HCT116 (cell line): ENCODE measurements around the gene ZSWIM5. TPM values are rescaled to one million over a fixed set of nuclear protein-coding genes. Genes with fewer than 3 reads are reported as not detected.

Experiments used
- ATAC-seq: fragments of 200-7000 bp; cut with Tn5 transposase; 2 replicates; pipeline ENCODE4 v1.9.1; 2020; ENCODE audit warnings: mild to moderate bottlenecking, moderate library complexity
- BruUV-seq: library from RNA; stranded (reverse); fragments of 400-500 nt; replicated peaks from 2 replicates; lab custom pipeline; 2021; lab: Mats Ljungman, UMichigan
- CTCF ChIA-PET: fragments of 300-600 bp; sonication (Branson Sonifier 250); formaldehyde crosslinking; loops from one replicate; lab custom pipeline; 2021; ENCODE audit warnings: antibody characterized with exemption; lab: Charles Lee
- POLR2A ChIA-PET: fragments of 300-600, 350-600 bp; sonication (Branson Sonifier 250); formaldehyde crosslinking; loops from one replicate; lab custom pipeline; 2021; ENCODE audit warnings: antibody characterized with exemption; lab: Charles Lee
- RAD21 ChIA-PET, 2 experiments: fragments of 300-600 bp; sonication (Branson Sonifier 250); formaldehyde crosslinking; loops; one replicate each; lab custom pipeline; 2023; ENCODE audit warnings: low total read pairs in 2 of 2; ENCODE audit not compliant: uncharacterized antibody in 2 of 2, unreplicated experiment in 2 of 2, low non-redundant PET in 1 of 2; lab: Charles Lee
- DNase-seq: peaks from one replicate; pipeline ENCODE4 v3.0.0-alpha.2; 2010; ENCODE audit warnings: low read depth, low spot score
- H2AFZ ChIP-seq: fragments of 200-600 bp; shearing (Covaris generic), sonication (generic); 2 replicates; pipeline ENCODE4 v1.6.1; 2017; ENCODE audit warnings: low read depth, mixed run types, mixed read lengths, antibody characterized with exemption, low read length; ENCODE audit not compliant: poor library complexity, severe bottlenecking
- H3K27ac ChIP-seq: 2 replicates; pipeline ENCODE4 v1.5.1; 2012; ENCODE audit warnings: low read depth, low read length
- H3K27me3 ChIP-seq: fragments of 200-600 bp; sonication (generic); 2 replicates; pipeline ENCODE4 v1.6.1; 2016; ENCODE audit warnings: mixed run types, low read length, mixed read lengths; ENCODE audit not compliant: insufficient read depth
- H3K36me3 ChIP-seq, 2 experiments: fragments of 200-500 bp in 1 of 2; fragments of 200-600 bp in 1 of 2; sonication (Bioruptor generic) in 1 of 2; sonication (generic) in 1 of 2; 2 replicates each; pipeline versions ENCODE4 v1.5.1 to v1.6.1; 2014 to 2016; ENCODE audit warnings: low read length in 2 of 2, inconsistent platforms in 1 of 2, mixed read lengths in 1 of 2, mixed run types in 1 of 2; ENCODE audit not compliant: insufficient read depth in 2 of 2, control insufficient read depth in 1 of 2
- H3K4me1 ChIP-seq, 2 experiments: fragments of 200-600 bp in 1 of 2; sonication (generic) in 1 of 2; 2 replicates each; pipeline versions ENCODE4 v1.5.1 to v1.6.1; 2012 to 2017; ENCODE audit warnings: low read length in 2 of 2, inconsistent platforms in 1 of 2, mild to moderate bottlenecking in 1 of 2, mixed read lengths in 1 of 2, mixed run types in 1 of 2, moderate library complexity in 1 of 2; ENCODE audit not compliant: insufficient read depth in 2 of 2, control insufficient read depth in 1 of 2
- H3K4me2 ChIP-seq: fragments of 200-600 bp; sonication (generic); 2 replicates; pipeline ENCODE4 v1.6.1; 2017; ENCODE audit warnings: mixed run types, low read length, mixed read lengths
- H3K4me3 ChIP-seq, 2 experiments: fragments of 200-600 bp in 1 of 2; sonication (generic) in 1 of 2; replicated peaks in 1 of 2; 2 replicates each; pipeline ENCODE4 v1.5.1; 2011 to 2016; ENCODE audit warnings: low read length in 2 of 2, control low read depth in 1 of 2, low read depth in 1 of 2, mild to moderate bottlenecking in 1 of 2, mixed read lengths in 1 of 2, mixed run types in 1 of 2
- H3K79me2 ChIP-seq: fragments of 200-600 bp; sonication (generic); 2 replicates; pipeline ENCODE4 v1.6.1; 2017; ENCODE audit warnings: mild to moderate bottlenecking, mixed run types, low read length, moderate library complexity, mixed read lengths; ENCODE audit not compliant: insufficient read depth
- H3K9ac ChIP-seq: fragments of 200-600 bp; sonication (generic); 2 replicates; pipeline ENCODE4 v1.6.1; 2016; ENCODE audit warnings: low read length, mixed read lengths
- H3K9me2 ChIP-seq: fragments of 200-600 bp; sonication (generic), shearing (Covaris generic); 2 replicates; pipeline ENCODE4 v1.6.1; 2017; ENCODE audit warnings: mixed run types, mild to moderate bottlenecking, moderate library complexity; ENCODE audit not compliant: insufficient read depth
- H3K9me3 ChIP-seq, 2 experiments: fragments of 200-500 bp in 1 of 2; fragments of 200-600 bp in 1 of 2; sonication (Bioruptor generic) in 1 of 2; sonication (generic) in 1 of 2; 2 replicates each; pipeline ENCODE4 v1.6.1; 2014 to 2017; ENCODE audit warnings: low read length in 2 of 2, mixed read lengths in 2 of 2, inconsistent platforms in 1 of 2, low read depth in 1 of 2, mild to moderate bottlenecking in 1 of 2, mixed run types in 1 of 2, moderate library complexity in 1 of 2; ENCODE audit not compliant: control insufficient read depth in 1 of 2, insufficient read depth in 1 of 2
- H4K20me1 ChIP-seq: fragments of 200-600 bp; sonication (generic), shearing (Covaris generic); 2 replicates; pipeline ENCODE4 v1.6.1; 2017; ENCODE audit warnings: mixed run types, mild to moderate bottlenecking, moderate library complexity; ENCODE audit not compliant: insufficient read depth
- CBX3 ChIP-seq: IDR thresholded peaks from 2 replicates; pipeline ENCODE4 v1.6.1; 2012; ENCODE audit warnings: low read depth
- ELF1 ChIP-seq: IDR thresholded peaks from 2 replicates; pipeline ENCODE4 v1.6.1; 2012; ENCODE audit warnings: low read depth, borderline replicate concordance
- EZH2 ChIP-seq: fragments of 200-600 bp; sonication (generic); IDR thresholded peaks from 2 replicates; pipeline ENCODE4 v1.6.1; 2017; ENCODE audit warnings: antibody characterized with exemption, mixed run types
- JUND ChIP-seq: IDR thresholded peaks from 2 replicates; pipeline ENCODE4 v1.6.1; 2012
- REST ChIP-seq: IDR thresholded peaks from 2 replicates; pipeline ENCODE4 v1.6.1; 2012; ENCODE audit warnings: low read depth
- SP1 ChIP-seq: IDR thresholded peaks from 2 replicates; pipeline ENCODE4 v1.6.1; 2012; ENCODE audit warnings: low read depth
- TCF7L2 ChIP-seq: IDR thresholded peaks from 2 replicates; pipeline ENCODE4 v1.7.0; 2011; ENCODE audit warnings: borderline replicate concordance, inconsistent platforms; ENCODE audit not compliant: insufficient read depth, insufficient read length; ENCODE audit errors: extremely low read depth
- YY1 ChIP-seq: IDR thresholded peaks from 2 replicates; pipeline ENCODE4 v1.6.1; 2011; ENCODE audit warnings: low read length, low read depth, moderate library complexity, mild to moderate bottlenecking; ENCODE audit not compliant: insufficient replicate concordance; ENCODE audit errors: extremely low read depth
- ZFX ChIP-seq: fragments of 450-650 bp; IDR thresholded peaks from 2 replicates; pipeline ENCODE4 v1.6.1; 2017
- intact Hi-C: fragments of 100-400 bp; cut with micrococcal nuclease; formaldehyde crosslinking; loops from 2 replicates; pipeline ENCODE4 v1.10.0; 2022
- total RNA-seq: library from RNA; stranded (reverse); gene quantifications from one replicate; pipeline ENCODE4 v1.2.1, GENCODE V29; 2021; ENCODE audit not compliant: unreplicated experiment
- TF ChIP-seq, protein P1 (sequence below), 3 experiments: fragments of 200-600 bp in 1 of 3; sonication (generic) in 1 of 3; IDR thresholded peaks in 2 of 3; conservative IDR thresholded peaks in 1 of 3; 2 replicates each; pipeline ENCODE4 v1.5.1; 2012 to 2017; ENCODE audit warnings: low read depth in 2 of 3, low read length in 2 of 3, antibody characterized with exemption in 1 of 3, borderline replicate concordance in 1 of 3, control low read depth in 1 of 3, mild to moderate bottlenecking in 1 of 3, mixed read lengths in 1 of 3, mixed run types in 1 of 3, moderate library complexity in 1 of 3; ENCODE audit not compliant: insufficient read depth in 1 of 3

Gene ZSWIM5
- total RNA-seq, 1 experiment from 2014 or later, result 1.1 TPM

DNA sequence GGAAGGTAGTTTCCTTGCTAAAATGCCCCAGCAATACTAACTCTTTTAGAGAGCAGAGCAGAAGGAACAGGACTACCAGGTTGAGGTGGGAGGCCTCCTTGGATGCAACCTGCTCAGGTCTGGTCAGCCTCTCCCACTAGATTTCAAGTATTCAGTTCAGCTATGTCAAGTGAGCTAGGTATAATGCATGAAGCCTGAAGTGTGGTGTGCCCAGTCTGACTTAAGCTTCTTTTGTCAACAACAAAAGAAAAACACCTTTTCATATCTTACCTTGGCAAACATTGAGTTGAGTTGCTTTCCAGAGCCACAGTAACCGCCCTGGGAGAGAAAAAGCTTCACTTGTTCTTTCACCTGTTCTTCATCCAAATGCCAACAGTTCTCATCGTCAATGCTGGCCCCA is 146.6 kb downstream of the ZSWIM5 start:
- H3K36me3 ChIP-seq, result no peaks in the 10 kb centered on the region
- CTCF ChIA-PET, result no interaction called here

DNA sequence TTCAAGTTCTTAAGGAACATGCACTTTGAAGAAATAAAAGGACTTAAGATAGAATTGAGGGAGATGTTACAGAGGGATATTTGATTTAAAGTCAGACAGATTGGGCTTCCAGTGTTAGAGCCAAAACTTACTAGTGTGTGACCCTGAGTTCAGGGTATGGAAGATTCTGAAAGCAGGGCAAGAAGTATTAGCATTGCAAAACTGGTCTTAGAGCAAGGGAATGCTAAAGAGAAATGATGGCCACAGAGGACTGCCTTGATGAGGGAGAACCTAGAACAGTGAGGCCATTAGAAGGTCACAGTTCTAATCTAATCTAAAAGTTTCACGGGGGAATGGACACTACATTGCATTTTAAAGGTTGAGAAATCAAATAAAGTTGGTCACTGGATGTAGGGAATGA is 148.9 kb downstream of the ZSWIM5 start:
- Histone ChIP-seq H3K9me2 (no peaks in the 10 kb centered on the region), H4K20me1 (no peaks in the 10 kb centered on the region), H3K27ac (no peak overlapping the region), H3K4me1 (no peaks in the 10 kb centered on the region), H3K27me3 (no peaks in the 10 kb centered on the region), H3K4me3 (no peak overlapping the region), H3K9me3 (no peaks in the 10 kb centered on the region), H3K79me2 (no peaks in the 10 kb centered on the region), H2AFZ (no peak overlapping the region), H3K9ac (no peak overlapping the region), H3K4me2 (no peak overlapping the region), H3K36me3 (no peaks in the 10 kb centered on the region)
- ChIA-PET CTCF (no interaction called here), POLR2A (no interaction called here), RAD21 (no interaction called here)
- intact Hi-C loops, result no loop called here
- BruUV-seq, result no TSS peak
- TF ChIP-seq ZFX (no peak), REST (no peak)
- DNase-seq, result no peak
- ATAC-seq, result no peak

More for the DNA sequence above, 146.6 kb downstream of the ZSWIM5 start:
- H3K79me2 ChIP-seq, result no peaks in the 10 kb centered on the region
- no peak overlapping the region for H3K4me2 ChIP-seq
- ATAC-seq (no peak), DNase-seq (no peak)
- ChIA-PET RAD21 (no interaction called here), POLR2A (interaction anchor here (0.6 kb wide), 1 partner anchor 243 kb away, joined by 3 read pairs; no protein-coding TSS in a partner anchor)
- H3K4me3 ChIP-seq, result no peak overlapping the region
- H3K27me3 ChIP-seq, result no peaks in the 10 kb centered on the region
- H3K9ac ChIP-seq, result no peak overlapping the region
- no peaks in the 10 kb centered on the region for H3K4me1 ChIP-seq
- no peaks in the 10 kb centered on the region for H3K9me3 ChIP-seq
- TF ChIP-seq ELF1 (no peak), JUND (no peak), SP1 (no peak), EZH2 (no peak), TCF7L2 (no peak), YY1 (no peak), CBX3 (no peak)
- TF ChIP-seq, protein P1, sequence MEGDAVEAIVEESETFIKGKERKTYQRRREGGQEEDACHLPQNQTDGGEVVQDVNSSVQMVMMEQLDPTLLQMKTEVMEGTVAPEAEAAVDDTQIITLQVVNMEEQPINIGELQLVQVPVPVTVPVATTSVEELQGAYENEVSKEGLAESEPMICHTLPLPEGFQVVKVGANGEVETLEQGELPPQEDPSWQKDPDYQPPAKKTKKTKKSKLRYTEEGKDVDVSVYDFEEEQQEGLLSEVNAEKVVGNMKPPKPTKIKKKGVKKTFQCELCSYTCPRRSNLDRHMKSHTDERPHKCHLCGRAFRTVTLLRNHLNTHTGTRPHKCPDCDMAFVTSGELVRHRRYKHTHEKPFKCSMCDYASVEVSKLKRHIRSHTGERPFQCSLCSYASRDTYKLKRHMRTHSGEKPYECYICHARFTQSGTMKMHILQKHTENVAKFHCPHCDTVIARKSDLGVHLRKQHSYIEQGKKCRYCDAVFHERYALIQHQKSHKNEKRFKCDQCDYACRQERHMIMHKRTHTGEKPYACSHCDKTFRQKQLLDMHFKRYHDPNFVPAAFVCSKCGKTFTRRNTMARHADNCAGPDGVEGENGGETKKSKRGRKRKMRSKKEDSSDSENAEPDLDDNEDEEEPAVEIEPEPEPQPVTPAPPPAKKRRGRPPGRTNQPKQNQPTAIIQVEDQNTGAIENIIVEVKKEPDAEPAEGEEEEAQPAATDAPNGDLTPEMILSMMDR (IDR thresholded peaks at IDR 0.05 in 2 of 3, conservative IDR thresholded peaks at IDR 0.05 in 1 of 3; ENCODE audit: borderline replicate concordance in 1 of 3, insufficient read depth in 1 of 3, low read depth in 2 of 3, low read length in 2 of 3), result no peak
- intact Hi-C loops, result no loop called here
- H3K9me2 ChIP-seq, result no peaks in the 10 kb centered on the region
- H3K27ac ChIP-seq, result no peak overlapping the region
- no peaks in the 10 kb centered on the region for H4K20me1 ChIP-seq
- no TSS peak for BruUV-seq
- H2AFZ ChIP-seq, result no peak overlapping the region
